ENCODE measurements around the gene MRPL16. TPM values are rescaled to one million over a fixed set of nuclear protein-coding genes. Genes with fewer than 3 reads are reported as not detected.
"Not testable (repeated sequence)": the region's sequence is repeated elsewhere in the genome, so short reads cannot be mapped to it uniquely, and the experiment has no call there.

The MRPL16 gene
- total and polyA plus RNA-seq, 9 donors, result 32.8 to 38.6 (median 37.1) TPM

DNA sequence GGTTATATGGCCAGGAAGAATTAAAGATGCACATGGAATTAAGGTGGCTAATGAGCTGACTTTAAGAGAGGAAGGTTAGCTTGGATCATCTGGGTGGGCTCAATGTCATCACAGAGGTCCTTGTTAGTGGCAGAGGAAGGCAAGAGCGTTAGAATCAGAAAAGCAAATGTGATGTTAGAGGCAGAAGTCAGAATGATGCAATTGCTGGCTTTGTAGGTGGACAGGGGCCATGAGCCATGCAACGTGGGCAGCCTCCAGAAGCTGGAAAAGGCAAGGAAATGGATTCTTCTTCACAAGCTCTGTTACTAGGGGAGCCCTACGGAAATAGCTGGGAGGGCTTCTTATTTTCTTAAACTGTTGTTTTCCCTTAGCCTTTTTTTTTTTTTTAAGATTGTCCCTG is 37.0 kb upstream of the MRPL16 start:
- H3K4me3 ChIP-seq (ENCODE audit: low read length), result no peak overlapping the region
- H3K27ac ChIP-seq (ENCODE audit: low read length), result no peak overlapping the region
- no peaks in the 10 kb centered on the region for H3K36me3 ChIP-seq (ENCODE audit: control insufficient read depth, insufficient read depth, low read length)
- H3K9me3 ChIP-seq (replicated peaks; ENCODE audit: control insufficient read depth, low read depth, low read length), result no peaks in the 10 kb centered on the region
- DNase-seq, result no peak
- WGBS (ENCODE audit: insufficient coverage), result 87% methylated on average over 1 of the region's 3 CpGs
- H3K27me3 ChIP-seq (ENCODE audit: control insufficient read depth, insufficient read depth, low read length), result no peaks in the 10 kb centered on the region
- H3K4me1 ChIP-seq (ENCODE audit: control insufficient read depth, insufficient read depth, low read length), result no peaks in the 10 kb centered on the region

DNA sequence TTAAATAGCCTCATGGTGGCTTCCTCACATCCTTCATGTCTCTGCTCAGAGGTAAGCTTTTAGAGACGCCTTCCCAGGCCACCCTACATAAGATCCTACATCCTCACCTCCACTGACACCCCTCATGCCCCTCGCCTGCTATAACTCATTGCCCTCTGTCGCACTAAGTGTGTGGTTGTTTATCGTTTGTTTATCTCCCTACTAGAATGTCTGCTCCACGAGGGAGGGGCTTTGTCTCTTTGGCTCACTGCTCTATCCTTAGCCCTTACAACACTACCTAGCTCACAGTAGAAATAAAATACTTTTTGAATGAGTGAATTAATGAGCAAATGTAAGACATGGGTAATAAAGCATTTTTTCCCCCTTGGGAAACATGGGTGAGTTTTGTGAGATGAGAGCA is 36.0 kb upstream of the MRPL16 start:
- Histone ChIP-seq H3K4me3 (ENCODE audit: low read length) (no peak overlapping the region), H3K36me3 (ENCODE audit: control insufficient read depth, insufficient read depth, low read length) (no peaks in the 10 kb centered on the region), H3K27ac (ENCODE audit: low read length) (no peak overlapping the region), H3K4me1 (ENCODE audit: control insufficient read depth, insufficient read depth, low read length) (no peaks in the 10 kb centered on the region), H3K9me3 (replicated peaks; ENCODE audit: control insufficient read depth, low read depth, low read length) (no peaks in the 10 kb centered on the region), H3K27me3 (ENCODE audit: control insufficient read depth, insufficient read depth, low read length) (no peaks in the 10 kb centered on the region)
- no CpG with 5 or more reads among the region's 5 CpGs for WGBS (ENCODE audit: insufficient coverage)
- DNase-seq, result no peak

DNA sequence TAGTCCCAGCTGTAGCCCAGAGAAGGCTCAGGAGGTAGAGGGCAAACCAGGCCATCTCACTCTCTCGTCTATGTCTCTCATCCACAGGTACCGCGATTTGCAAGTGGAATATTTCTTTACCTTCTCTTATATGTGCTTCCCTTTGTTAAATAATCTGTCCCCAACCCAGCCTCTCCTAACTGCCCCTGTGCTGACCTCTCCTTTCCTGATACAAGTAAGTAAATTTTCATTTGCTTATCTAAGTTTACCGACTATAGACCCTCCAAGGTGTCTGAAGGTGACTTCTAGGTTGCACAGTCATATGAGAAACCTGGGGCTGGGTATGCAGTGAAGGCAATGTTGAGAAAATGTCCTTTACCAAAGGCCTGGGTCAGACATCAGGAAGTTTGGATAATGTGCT is 34.8 kb upstream of the MRPL16 start, which contains the start of gene CBLIF:
CBLIF (minus strand) TSS at position 101 of the 400 bp plus-strand sequence; CDS start at position 55, 46 bp downstream.
- no peak within 1 kb of the TSS for H3K4me3 ChIP-seq (ENCODE audit: low read length)
- H3K27ac ChIP-seq (ENCODE audit: low read length), result no peak within 1 kb of the TSS
- H3K36me3 ChIP-seq (ENCODE audit: control insufficient read depth, insufficient read depth, low read length), result no peaks in the 10 kb centered on the region
- WGBS (ENCODE audit: insufficient coverage), result 77% methylated on average over 3 of the region's 4 CpGs
- H3K27me3 ChIP-seq (ENCODE audit: control insufficient read depth, insufficient read depth, low read length), result no peaks in the 10 kb centered on the region
- H3K9me3 ChIP-seq (replicated peaks; ENCODE audit: control insufficient read depth, low read depth, low read length), result no peaks in the 10 kb centered on the region
- no peak for DNase-seq
- H3K4me1 ChIP-seq (ENCODE audit: control insufficient read depth, insufficient read depth, low read length), result no peaks in the 10 kb centered on the region

DNA sequence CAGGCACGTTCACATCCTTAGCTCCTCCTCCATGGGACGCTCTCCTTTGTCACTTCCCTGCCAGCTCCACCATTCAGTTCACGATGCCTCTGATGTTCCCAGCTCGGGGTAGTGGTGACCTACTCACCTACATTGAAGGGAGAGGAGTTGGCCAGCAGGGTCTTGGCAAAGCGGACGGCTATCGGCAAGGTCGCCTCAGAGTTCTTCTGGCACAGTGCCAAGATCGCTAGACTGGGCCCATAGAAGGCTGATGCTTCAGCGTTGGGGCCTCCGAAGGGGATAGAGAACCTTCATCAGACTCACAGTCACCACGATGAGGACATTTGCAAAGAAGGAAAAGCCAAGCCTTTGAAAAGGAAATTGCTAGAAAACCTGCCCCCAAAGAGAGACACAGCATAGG is 31.7 kb upstream of the MRPL16 start:
- H3K36me3 ChIP-seq (ENCODE audit: control insufficient read depth, insufficient read depth, low read length), result no peaks in the 10 kb centered on the region
- no peak for DNase-seq
- H3K27ac ChIP-seq (ENCODE audit: low read length), result no peak overlapping the region
- no peaks in the 10 kb centered on the region for H3K4me1 ChIP-seq (ENCODE audit: control insufficient read depth, insufficient read depth, low read length)
- no peak overlapping the region for H3K4me3 ChIP-seq (ENCODE audit: low read length)
- WGBS (ENCODE audit: insufficient coverage), result 69% methylated on average over 8 of the region's 12 CpGs
- no peaks in the 10 kb centered on the region for H3K9me3 ChIP-seq (replicated peaks; ENCODE audit: control insufficient read depth, low read depth, low read length)
- no peaks in the 10 kb centered on the region for H3K27me3 ChIP-seq (ENCODE audit: control insufficient read depth, insufficient read depth, low read length)

DNA sequence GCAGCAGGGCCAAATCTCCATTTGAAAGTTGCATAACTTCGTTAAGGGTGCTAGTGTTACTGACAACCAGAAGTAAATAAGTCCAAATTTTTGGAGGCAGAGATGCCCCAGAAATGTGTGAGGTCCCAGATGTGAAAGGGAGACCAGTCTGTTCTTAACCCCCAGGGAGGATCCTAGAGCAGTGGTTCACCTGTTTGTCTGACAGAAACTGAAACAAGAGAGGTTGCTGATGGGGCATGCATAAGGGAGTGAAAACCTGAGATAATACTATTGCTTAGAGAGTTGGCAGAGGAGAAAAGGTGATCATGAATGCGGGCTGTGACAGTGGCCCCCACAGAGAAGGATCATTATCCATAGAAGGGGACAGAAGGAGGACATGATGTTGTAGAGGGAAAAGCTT is 30.9 kb upstream of the MRPL16 start:
- H3K4me1 ChIP-seq (ENCODE audit: control insufficient read depth, insufficient read depth, low read length), result no peaks in the 10 kb centered on the region
- 88% methylated on average over 2 of the region's 2 CpGs for WGBS (ENCODE audit: insufficient coverage)
- H3K4me3 ChIP-seq (ENCODE audit: low read length), result no peak overlapping the region
- H3K27me3 ChIP-seq (ENCODE audit: control insufficient read depth, insufficient read depth, low read length), result no peaks in the 10 kb centered on the region
- H3K9me3 ChIP-seq (replicated peaks; ENCODE audit: control insufficient read depth, low read depth, low read length), result no peaks in the 10 kb centered on the region
- H3K27ac ChIP-seq (ENCODE audit: low read length), result no peak overlapping the region
- DNase-seq, result no peak
- H3K36me3 ChIP-seq (ENCODE audit: control insufficient read depth, insufficient read depth, low read length), result no peaks in the 10 kb centered on the region

DNA sequence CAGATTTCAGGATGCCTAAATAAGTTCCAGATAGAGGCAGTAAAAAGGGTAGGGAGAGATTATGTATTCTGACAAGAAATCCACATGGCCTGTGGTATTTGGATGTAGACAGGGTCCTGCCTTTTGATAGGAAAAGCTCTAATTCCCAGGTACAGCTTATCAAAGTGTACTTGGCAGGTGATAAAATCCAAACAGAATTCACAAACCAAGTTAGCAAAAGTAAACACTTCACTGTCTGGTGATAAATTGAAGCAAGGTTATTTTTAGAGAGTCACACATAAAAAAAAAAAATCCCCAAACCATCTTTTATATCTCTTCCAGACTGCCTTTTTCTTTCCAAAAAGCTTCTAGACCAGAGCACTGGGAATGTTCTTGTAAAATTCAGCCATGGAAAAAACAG is 29.0 kb upstream of the MRPL16 start:
- no peaks in the 10 kb centered on the region for H3K36me3 ChIP-seq (ENCODE audit: control insufficient read depth, insufficient read depth, low read length)
- DNase-seq, result no peak
- no peak overlapping the region for H3K4me3 ChIP-seq (ENCODE audit: low read length)
- no peak overlapping the region for H3K27ac ChIP-seq (ENCODE audit: low read length)
- no peaks in the 10 kb centered on the region for H3K27me3 ChIP-seq (ENCODE audit: control insufficient read depth, insufficient read depth, low read length)
- H3K4me1 ChIP-seq (ENCODE audit: control insufficient read depth, insufficient read depth, low read length), result no peaks in the 10 kb centered on the region
- H3K9me3 ChIP-seq (replicated peaks; ENCODE audit: control insufficient read depth, low read depth, low read length), result no peaks in the 10 kb centered on the region

DNA sequence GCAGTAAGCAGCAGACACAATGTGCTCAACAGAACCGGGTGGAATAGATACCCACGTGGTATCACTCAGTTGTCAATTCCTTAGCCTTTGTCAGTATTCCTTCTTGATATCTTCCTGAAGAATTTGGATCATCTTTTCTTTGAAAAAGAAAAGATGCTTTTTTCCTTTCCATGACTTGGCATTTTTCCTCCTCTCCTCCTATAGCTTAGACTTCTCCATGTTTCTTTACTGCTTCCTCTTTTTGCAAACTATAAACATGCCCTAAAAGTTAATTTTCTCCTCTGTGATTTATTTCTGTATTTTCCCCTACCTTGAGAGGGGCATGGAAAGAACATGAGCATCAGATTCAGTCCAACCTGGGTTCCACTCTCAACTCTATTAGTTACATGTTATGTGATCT is 23.0 kb upstream of the MRPL16 start:
- Histone ChIP-seq H3K27ac (ENCODE audit: low read length) (no peak overlapping the region), H3K9me3 (replicated peaks; ENCODE audit: control insufficient read depth, low read depth, low read length) (no peaks in the 10 kb centered on the region), H3K4me1 (ENCODE audit: control insufficient read depth, insufficient read depth, low read length) (no peaks in the 10 kb centered on the region), H3K36me3 (ENCODE audit: control insufficient read depth, insufficient read depth, low read length) (no peaks in the 10 kb centered on the region), H3K27me3 (ENCODE audit: control insufficient read depth, insufficient read depth, low read length) (no peaks in the 10 kb centered on the region), H3K4me3 (ENCODE audit: low read length) (no peak overlapping the region)
- WGBS (ENCODE audit: insufficient coverage), result no CpG with 5 or more reads among the region's 2 CpGs
- no peak for DNase-seq

DNA sequence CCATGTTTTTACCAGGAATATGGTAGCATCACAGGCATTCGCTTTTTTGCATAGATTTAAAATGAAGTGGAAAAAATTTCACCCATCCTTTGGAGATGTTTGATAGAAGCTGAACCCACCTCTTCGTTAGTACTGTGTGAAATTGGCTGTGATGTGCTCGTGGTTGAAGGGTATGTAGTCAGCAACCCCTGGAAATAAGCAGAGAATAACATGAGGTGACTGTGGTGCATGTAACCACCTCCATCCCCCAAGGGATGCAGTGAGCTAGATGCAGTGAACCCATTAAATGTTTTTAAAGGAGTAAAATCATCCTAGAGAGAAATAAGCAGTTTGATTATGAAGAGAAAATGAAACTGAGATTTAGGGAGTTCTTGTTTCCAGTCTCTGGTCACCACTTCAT is 18.8 kb upstream of the MRPL16 start:
- Histone ChIP-seq H3K36me3 (ENCODE audit: control insufficient read depth, insufficient read depth, low read length) (no peaks in the 10 kb centered on the region), H3K9me3 (replicated peaks; ENCODE audit: control insufficient read depth, low read depth, low read length) (no peaks in the 10 kb centered on the region), H3K4me1 (ENCODE audit: control insufficient read depth, insufficient read depth, low read length) (no peaks in the 10 kb centered on the region), H3K4me3 (ENCODE audit: low read length) (no peak overlapping the region), H3K27ac (ENCODE audit: low read length) (no peak overlapping the region), H3K27me3 (ENCODE audit: control insufficient read depth, insufficient read depth, low read length) (no peaks in the 10 kb centered on the region)
- no CpG with 5 or more reads among the region's 3 CpGs for WGBS (ENCODE audit: insufficient coverage)
- no peak for DNase-seq

DNA sequence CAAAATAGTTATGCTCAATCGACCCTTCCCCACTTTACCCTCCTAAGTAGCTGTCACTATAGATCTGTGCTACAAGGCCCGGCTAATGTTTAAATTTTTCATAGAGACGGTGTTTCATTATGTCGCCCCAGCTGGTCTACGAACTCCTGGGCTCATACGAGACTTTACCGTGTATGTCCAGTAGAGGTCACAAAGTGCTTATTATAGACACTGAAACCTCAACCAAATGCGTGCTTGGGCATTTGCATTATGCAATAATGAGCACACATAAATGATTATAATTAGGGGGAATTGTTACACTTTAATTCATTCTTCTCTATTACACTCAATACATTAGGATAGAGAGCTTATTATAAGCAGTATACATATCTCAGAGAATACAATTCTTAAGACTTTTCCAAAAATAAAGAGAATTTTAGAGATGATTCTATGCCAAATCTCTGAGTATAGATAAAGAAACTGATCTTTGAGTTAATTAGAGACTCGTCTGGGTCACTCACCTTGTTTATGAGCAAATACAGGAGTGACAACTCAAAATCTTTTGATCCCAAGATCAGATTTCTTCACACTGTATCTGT is 12.5 kb upstream of the MRPL16 start:
- Histone ChIP-seq H3K4me1 (ENCODE audit: control insufficient read depth, insufficient read depth, low read length) (no peaks in the 10 kb centered on the region), H3K27me3 (ENCODE audit: control insufficient read depth, insufficient read depth, low read length) (no peaks in the 10 kb centered on the region), H3K27ac (ENCODE audit: low read length) (no peak overlapping the region), H3K9me3 (replicated peaks; ENCODE audit: control insufficient read depth, low read depth, low read length) (no peaks in the 10 kb centered on the region), H3K36me3 (ENCODE audit: control insufficient read depth, insufficient read depth, low read length) (no peaks in the 10 kb centered on the region), H3K4me3 (ENCODE audit: low read length) (no peak overlapping the region)
- peak; percentile 52 for DNase-seq
- 16% methylated on average over 5 of the region's 9 CpGs for WGBS (ENCODE audit: insufficient coverage)

DNA sequence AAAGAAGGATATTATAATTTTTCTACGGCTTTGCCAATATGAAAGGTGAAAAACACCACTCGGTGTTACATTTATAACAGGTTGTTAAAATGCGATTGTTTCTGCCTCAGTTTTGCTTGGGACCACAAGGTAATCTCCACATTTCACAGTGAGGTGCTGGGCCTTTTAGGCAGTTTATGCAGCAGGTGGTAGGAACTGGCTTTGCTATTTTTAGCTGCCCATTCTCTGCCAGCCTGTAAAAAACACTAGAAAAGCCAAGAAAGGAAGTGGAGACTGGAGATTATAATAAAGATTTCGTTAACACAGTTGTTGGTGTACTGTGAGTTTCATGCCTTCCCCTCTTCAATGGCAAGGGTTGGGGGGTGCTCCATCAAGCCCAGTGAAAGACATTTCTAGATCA is 8.0 kb upstream of the MRPL16 start:
- no peak overlapping the region for H3K4me3 ChIP-seq (ENCODE audit: low read length)
- WGBS (ENCODE audit: insufficient coverage), result no CpG with 5 or more reads among the region's 4 CpGs

DNA sequence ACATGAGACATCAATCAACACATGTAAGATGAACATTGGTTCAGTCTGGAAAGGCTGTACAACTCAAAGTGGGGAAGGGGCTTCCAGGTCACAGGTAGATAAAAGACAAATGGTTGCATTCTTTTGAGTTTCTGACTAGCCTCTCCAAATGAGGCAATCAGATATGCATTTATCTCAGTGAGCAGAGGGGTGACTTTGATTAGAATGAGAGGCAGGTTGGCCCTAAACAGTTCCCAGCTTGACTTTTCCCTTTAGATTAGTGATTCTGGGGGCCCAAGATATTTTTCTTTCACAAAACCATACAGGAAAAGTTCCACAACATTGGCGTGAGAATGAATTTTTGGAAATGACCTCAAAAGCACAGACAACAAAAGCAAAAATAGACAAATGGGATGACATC is 5.9 kb upstream of the MRPL16 start:
- not testable (repeated sequence) for H3K9me3 ChIP-seq (replicated peaks; ENCODE audit: control insufficient read depth, low read depth, low read length); H3K4me3 ChIP-seq (ENCODE audit: low read length); H3K27me3 ChIP-seq (ENCODE audit: control insufficient read depth, insufficient read depth, low read length); H3K27ac ChIP-seq (ENCODE audit: low read length); H3K4me1 ChIP-seq (ENCODE audit: control insufficient read depth, insufficient read depth, low read length); H3K36me3 ChIP-seq (ENCODE audit: control insufficient read depth, insufficient read depth, low read length); DNase-seq
- WGBS (ENCODE audit: insufficient coverage), result no CpG with 5 or more reads among the region's 1 CpG

More for the DNA sequence above, 8.0 kb upstream of the MRPL16 start:
- DNase-seq, result no peak
- Histone ChIP-seq H3K27me3 (ENCODE audit: control insufficient read depth, insufficient read depth, low read length) (no peaks in the 10 kb centered on the region), H3K36me3 (ENCODE audit: control insufficient read depth, insufficient read depth, low read length) (no peaks in the 10 kb centered on the region), H3K9me3 (replicated peaks; ENCODE audit: control insufficient read depth, low read depth, low read length) (no peaks in the 10 kb centered on the region), H3K27ac (ENCODE audit: low read length) (no peak overlapping the region), H3K4me1 (ENCODE audit: control insufficient read depth, insufficient read depth, low read length) (no peaks in the 10 kb centered on the region)

Data from muscle of leg (tissue), 11 donors.